ENCODE measurements around the gene PHF20. TPM values are rescaled to one million over a fixed set of nuclear protein-coding genes. Genes with fewer than 3 reads are reported as not detected.

PHF20 gene
- total RNA-seq, 6 experiments from 2014 or later, result 31.5 to 40.9 (median 36.2) TPM

GRCh38 chr20:35806075-35806474 is 34.3 kb downstream of the PHF20 start:
- no peak overlapping the region for H3K4me3 Mint-ChIP-seq
- peaks cover 34% of the 10 kb centered on the region for H3K36me3 Mint-ChIP-seq (ENCODE audit: low read depth)
- H3K27me3 Mint-ChIP-seq (ENCODE audit: insufficient read depth), result no peaks in the 10 kb centered on the region
- no peak for DNase-seq
- no peak for TF ChIP-seq CTCF (IDR thresholded peaks at IDR 0.05)
- no peaks in the 10 kb centered on the region for H3K9me3 Mint-ChIP-seq
- H3K4me1 Mint-ChIP-seq (ENCODE audit: low read depth), result no peaks in the 10 kb centered on the region
- H3K27ac Mint-ChIP-seq, result no peak overlapping the region

- Mint-ChIP-seq H3K36me3 (ENCODE audit: low read depth) (peaks cover 25% of the 10 kb centered on the region), H3K27me3 (ENCODE audit: insufficient read depth) (no peaks in the 10 kb centered on the region), H3K4me3 (no peak overlapping the region), H3K9me3 (no peaks in the 10 kb centered on the region), H3K4me1 (ENCODE audit: low read depth) (no peaks in the 10 kb centered on the region), H3K27ac (no peak overlapping the region)
- no peak for DNase-seq
- no peak for TF ChIP-seq CTCF (IDR thresholded peaks at IDR 0.05)
Measured at GRCh38 chr20:35807877-35808276, 36.1 kb downstream of the PHF20 start.

GRCh38 chr20:35820715-35821114 is 48.9 kb downstream of the PHF20 start:
- Mint-ChIP-seq H3K27me3 (ENCODE audit: insufficient read depth) (0 out of 2 replicates have a peak, but pooled peaks cover 2% of the 10 kb centered on the region), H3K36me3 (ENCODE audit: low read depth) (peaks cover 13% of the 10 kb centered on the region), H3K27ac (peak overlapping the region; percentile 75), H3K4me3 (peak overlapping the region; percentile 63), H3K9me3 (peaks cover 7% of the 10 kb centered on the region), H3K4me1 (ENCODE audit: low read depth) (peaks cover 53% of the 10 kb centered on the region)
- DNase-seq, result peak; percentile 51
- TF ChIP-seq CTCF (IDR thresholded peaks at IDR 0.05), result no peak

GRCh38 chr20:35821807-35822242 is 50.0 kb downstream of the PHF20 start:
- DNase-seq, result peak; percentile 72
- H3K27ac Mint-ChIP-seq, result peak overlapping the region; percentile 80

GRCh38 chr20:35823147-35823546 is 51.3 kb downstream of the PHF20 start:
- TF ChIP-seq CTCF (IDR thresholded peaks at IDR 0.05), result no peak
- Mint-ChIP-seq H3K4me1 (ENCODE audit: low read depth) (peaks cover 52% of the 10 kb centered on the region), H3K9me3 (peaks cover 7% of the 10 kb centered on the region), H3K4me3 (no peak overlapping the region), H3K36me3 (ENCODE audit: low read depth) (peaks cover 13% of the 10 kb centered on the region), H3K27ac (no peak overlapping the region), H3K27me3 (ENCODE audit: insufficient read depth) (peaks cover 2% of the 10 kb centered on the region; the same call in 1 of the 2 replicates)
- no peak for DNase-seq

More at GRCh38 chr20:35821807-35822242, 50.0 kb downstream of the PHF20 start:
- Mint-ChIP-seq H3K9me3 (peaks cover 7% of the 10 kb centered on the region), H3K27me3 (ENCODE audit: insufficient read depth) (0 out of 2 replicates have a peak, but pooled peaks cover 2% of the 10 kb centered on the region), H3K36me3 (ENCODE audit: low read depth) (peaks cover 13% of the 10 kb centered on the region), H3K4me3 (peak overlapping the region; percentile 16), H3K4me1 (ENCODE audit: low read depth) (peaks cover 52% of the 10 kb centered on the region)
- TF ChIP-seq CTCF (IDR thresholded peaks at IDR 0.05), result no peak
